ENCODE measurements around the gene MN1.

Gene MN1

DNA sequence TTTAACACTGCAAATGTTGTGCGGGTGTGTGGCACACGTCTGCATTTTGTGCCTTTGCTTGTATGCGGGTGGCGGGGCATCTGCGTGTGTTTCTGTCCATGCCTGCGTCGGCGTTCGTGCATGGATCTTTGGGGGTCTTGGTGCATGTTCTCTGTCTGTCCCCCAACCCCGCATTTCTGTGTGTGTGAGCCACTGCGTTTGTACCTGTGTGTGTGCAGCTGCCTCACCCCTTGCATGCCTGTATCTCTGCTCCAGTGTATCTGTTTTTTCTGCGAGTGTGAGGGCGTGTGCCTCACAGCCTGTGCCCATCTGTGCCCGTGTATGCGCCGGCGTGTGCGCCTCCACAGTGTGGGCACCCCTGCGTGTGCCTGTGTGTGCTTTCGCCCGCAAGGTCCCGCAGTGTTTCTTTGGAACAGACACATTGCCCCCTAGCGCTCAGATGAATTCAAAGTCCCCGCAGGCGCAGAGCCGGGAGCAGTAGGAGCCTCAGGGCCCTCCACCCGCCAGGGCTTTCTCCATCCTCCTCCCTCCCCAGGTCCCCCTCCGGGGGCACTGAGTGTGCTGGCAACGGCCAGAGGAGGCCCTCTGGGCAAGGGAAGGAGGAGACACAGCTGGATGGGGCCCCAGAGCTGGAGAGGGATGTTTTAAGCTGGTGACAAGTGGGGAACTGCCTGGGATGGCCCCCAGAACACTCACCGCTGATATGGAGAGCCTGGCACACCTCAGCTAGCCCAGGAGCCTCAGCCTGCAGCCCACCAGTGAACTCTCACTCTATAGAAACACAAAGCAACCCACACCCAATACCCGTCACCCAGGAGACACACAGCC is 3.1 kb upstream of the MN1 start:
- peak; percentile 36 for ATAC-seq
- no peak for TF ChIP-seq RARB (CRISPR knock-in tag; IDR thresholded peaks at IDR 0.05)
- TF ChIP-seq ARNTL (CRISPR knock-in tag; IDR thresholded peaks at IDR 0.05; ENCODE audit: borderline replicate concordance, low read depth) = no peak
- no peak for TF ChIP-seq OSR1 (CRISPR knock-in tag; IDR thresholded peaks at IDR 0.05)
- no peak for TF ChIP-seq GLIS3 (CRISPR knock-in tag; IDR thresholded peaks at IDR 0.05)
- no peak for TF ChIP-seq PPARA (CRISPR knock-in tag; IDR thresholded peaks at IDR 0.05; ENCODE audit: borderline replicate concordance)
- TF ChIP-seq ESRRG (CRISPR knock-in tag; IDR thresholded peaks at IDR 0.05) = no peak
- no peak for TF ChIP-seq ZNF8 (CRISPR knock-in tag; IDR thresholded peaks at IDR 0.05)
- TF ChIP-seq, protein P1, sequence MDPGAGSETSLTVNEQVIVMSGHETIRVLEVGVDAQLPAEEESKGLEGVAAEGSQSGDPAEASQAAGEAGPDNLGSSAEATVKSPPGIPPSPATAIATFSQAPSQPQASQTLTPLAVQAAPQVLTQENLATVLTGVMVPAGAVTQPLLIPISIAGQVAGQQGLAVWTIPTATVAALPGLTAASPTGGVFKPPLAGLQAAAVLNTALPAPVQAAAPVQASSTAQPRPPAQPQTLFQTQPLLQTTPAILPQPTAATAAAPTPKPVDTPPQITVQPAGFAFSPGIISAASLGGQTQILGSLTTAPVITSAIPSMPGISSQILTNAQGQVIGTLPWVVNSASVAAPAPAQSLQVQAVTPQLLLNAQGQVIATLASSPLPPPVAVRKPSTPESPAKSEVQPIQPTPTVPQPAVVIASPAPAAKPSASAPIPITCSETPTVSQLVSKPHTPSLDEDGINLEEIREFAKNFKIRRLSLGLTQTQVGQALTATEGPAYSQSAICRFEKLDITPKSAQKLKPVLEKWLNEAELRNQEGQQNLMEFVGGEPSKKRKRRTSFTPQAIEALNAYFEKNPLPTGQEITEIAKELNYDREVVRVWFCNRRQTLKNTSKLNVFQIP (CRISPR knock-in tag; IDR thresholded peaks at IDR 0.05; ENCODE audit: borderline replicate concordance, low read depth) = no peak
- TF ChIP-seq, protein P2, sequence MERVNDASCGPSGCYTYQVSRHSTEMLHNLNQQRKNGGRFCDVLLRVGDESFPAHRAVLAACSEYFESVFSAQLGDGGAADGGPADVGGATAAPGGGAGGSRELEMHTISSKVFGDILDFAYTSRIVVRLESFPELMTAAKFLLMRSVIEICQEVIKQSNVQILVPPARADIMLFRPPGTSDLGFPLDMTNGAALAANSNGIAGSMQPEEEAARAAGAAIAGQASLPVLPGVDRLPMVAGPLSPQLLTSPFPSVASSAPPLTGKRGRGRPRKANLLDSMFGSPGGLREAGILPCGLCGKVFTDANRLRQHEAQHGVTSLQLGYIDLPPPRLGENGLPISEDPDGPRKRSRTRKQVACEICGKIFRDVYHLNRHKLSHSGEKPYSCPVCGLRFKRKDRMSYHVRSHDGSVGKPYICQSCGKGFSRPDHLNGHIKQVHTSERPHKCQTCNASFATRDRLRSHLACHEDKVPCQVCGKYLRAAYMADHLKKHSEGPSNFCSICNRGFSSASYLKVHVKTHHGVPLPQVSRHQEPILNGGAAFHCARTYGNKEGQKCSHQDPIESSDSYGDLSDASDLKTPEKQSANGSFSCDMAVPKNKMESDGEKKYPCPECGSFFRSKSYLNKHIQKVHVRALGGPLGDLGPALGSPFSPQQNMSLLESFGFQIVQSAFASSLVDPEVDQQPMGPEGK (CRISPR knock-in tag; IDR thresholded peaks at IDR 0.05; ENCODE audit: borderline replicate concordance) = no peak
- TF ChIP-seq TCF4 (CRISPR knock-in tag; IDR thresholded peaks at IDR 0.05; ENCODE audit: borderline replicate concordance) = no peak
- no peak for TF ChIP-seq CSDC2 (CRISPR knock-in tag; IDR thresholded peaks at IDR 0.05)
- TF ChIP-seq TOX (CRISPR knock-in tag; IDR thresholded peaks at IDR 0.05; ENCODE audit: borderline replicate concordance) = no peak
- TF ChIP-seq, protein P3, sequence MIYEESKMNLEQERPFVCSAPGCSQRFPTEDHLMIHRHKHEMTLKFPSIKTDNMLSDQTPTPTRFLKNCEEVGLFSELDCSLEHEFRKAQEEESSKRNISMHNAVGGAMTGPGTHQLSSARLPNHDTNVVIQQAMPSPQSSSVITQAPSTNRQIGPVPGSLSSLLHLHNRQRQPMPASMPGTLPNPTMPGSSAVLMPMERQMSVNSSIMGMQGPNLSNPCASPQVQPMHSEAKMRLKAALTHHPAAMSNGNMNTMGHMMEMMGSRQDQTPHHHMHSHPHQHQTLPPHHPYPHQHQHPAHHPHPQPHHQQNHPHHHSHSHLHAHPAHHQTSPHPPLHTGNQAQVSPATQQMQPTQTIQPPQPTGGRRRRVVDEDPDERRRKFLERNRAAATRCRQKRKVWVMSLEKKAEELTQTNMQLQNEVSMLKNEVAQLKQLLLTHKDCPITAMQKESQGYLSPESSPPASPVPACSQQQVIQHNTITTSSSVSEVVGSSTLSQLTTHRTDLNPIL (CRISPR knock-in tag; IDR thresholded peaks at IDR 0.05; ENCODE audit: low read depth) = no peak
- no peak for TF ChIP-seq BACH2 (CRISPR knock-in tag; IDR thresholded peaks at IDR 0.05; ENCODE audit: borderline replicate concordance)
- no peak for TF ChIP-seq ZNF70 (CRISPR knock-in tag; IDR thresholded peaks at IDR 0.05)
- no peak for TF ChIP-seq SNAI2 (CRISPR knock-in tag; IDR thresholded peaks at IDR 0.05)
- TF ChIP-seq ZFP3 (CRISPR knock-in tag; IDR thresholded peaks at IDR 0.05) = no peak
- TF ChIP-seq ZNF565 (CRISPR knock-in tag; conservative IDR thresholded peaks at IDR 0.05; ENCODE audit: low read depth) = no peak
- no peak for TF ChIP-seq ZC3H10 (CRISPR knock-in tag; IDR thresholded peaks at IDR 0.05)

DNA sequence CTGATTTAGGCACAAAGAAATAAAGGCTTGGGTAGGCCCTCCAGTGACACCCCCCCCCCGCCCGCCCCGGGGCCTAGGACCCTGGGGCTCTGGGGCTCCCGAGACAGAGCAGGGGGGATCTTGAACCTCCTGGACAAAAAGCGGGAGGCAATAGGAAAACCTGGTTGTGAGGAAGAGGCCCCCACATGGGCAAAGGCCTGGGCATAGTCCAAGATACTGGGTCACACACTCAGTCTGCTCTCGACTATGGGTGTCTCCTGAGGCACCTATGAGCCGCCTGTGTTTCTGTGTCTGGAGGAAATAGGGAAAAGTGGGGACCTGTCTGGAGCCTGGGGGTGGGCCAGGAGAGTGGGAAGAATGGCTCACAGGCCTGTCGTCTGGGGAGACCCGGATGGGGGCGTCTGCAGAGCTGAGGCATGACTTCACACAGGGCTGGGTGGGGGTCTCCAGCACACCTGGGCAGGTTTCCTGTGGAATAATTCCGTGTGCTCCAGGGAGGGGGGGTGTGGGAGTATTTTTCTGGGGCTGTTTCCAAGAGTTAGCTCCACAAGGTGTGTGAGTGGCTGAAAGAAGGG is 2.4 kb upstream of the MN1 start:
- ATAC-seq = no peak
- TF ChIP-seq TCF4 (CRISPR knock-in tag; IDR thresholded peaks at IDR 0.05; ENCODE audit: borderline replicate concordance) = no peak
- no peak for TF ChIP-seq CSDC2 (CRISPR knock-in tag; IDR thresholded peaks at IDR 0.05)
- TF ChIP-seq SNAI2 (CRISPR knock-in tag; IDR thresholded peaks at IDR 0.05) = no peak
- no peak for TF ChIP-seq ISL1 (CRISPR knock-in tag; IDR thresholded peaks at IDR 0.05)
- TF ChIP-seq, protein P4, sequence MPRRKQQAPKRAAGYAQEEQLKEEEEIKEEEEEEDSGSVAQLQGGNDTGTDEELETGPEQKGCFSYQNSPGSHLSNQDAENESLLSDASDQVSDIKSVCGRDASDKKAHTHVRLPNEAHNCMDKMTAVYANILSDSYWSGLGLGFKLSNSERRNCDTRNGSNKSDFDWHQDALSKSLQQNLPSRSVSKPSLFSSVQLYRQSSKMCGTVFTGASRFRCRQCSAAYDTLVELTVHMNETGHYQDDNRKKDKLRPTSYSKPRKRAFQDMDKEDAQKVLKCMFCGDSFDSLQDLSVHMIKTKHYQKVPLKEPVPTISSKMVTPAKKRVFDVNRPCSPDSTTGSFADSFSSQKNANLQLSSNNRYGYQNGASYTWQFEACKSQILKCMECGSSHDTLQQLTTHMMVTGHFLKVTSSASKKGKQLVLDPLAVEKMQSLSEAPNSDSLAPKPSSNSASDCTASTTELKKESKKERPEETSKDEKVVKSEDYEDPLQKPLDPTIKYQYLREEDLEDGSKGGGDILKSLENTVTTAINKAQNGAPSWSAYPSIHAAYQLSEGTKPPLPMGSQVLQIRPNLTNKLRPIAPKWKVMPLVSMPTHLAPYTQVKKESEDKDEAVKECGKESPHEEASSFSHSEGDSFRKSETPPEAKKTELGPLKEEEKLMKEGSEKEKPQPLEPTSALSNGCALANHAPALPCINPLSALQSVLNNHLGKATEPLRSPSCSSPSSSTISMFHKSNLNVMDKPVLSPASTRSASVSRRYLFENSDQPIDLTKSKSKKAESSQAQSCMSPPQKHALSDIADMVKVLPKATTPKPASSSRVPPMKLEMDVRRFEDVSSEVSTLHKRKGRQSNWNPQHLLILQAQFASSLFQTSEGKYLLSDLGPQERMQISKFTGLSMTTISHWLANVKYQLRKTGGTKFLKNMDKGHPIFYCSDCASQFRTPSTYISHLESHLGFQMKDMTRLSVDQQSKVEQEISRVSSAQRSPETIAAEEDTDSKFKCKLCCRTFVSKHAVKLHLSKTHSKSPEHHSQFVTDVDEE (CRISPR knock-in tag; IDR thresholded peaks at IDR 0.05) = no peak
- no peak for TF ChIP-seq TOX (CRISPR knock-in tag; IDR thresholded peaks at IDR 0.05; ENCODE audit: borderline replicate concordance)
- TF ChIP-seq ZFP3 (CRISPR knock-in tag; IDR thresholded peaks at IDR 0.05) = no peak
- TF ChIP-seq, protein P5, sequence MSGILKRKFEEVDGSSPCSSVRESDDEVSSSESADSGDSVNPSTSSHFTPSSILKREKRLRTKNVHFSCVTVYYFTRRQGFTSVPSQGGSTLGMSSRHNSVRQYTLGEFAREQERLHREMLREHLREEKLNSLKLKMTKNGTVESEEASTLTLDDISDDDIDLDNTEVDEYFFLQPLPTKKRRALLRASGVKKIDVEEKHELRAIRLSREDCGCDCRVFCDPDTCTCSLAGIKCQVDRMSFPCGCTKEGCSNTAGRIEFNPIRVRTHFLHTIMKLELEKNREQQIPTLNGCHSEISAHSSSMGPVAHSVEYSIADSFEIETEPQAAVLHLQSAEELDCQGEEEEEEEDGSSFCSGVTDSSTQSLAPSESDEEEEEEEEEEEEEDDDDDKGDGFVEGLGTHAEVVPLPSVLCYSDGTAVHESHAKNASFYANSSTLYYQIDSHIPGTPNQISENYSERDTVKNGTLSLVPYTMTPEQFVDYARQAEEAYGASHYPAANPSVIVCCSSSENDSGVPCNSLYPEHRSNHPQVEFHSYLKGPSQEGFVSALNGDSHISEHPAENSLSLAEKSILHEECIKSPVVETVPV (CRISPR knock-in tag; IDR thresholded peaks at IDR 0.05) = no peak
- TF ChIP-seq, protein P3 (CRISPR knock-in tag; IDR thresholded peaks at IDR 0.05; ENCODE audit: low read depth) = no peak
- TF ChIP-seq ZNF8 (CRISPR knock-in tag; IDR thresholded peaks at IDR 0.05) = no peak
- TF ChIP-seq, protein P1 (CRISPR knock-in tag; IDR thresholded peaks at IDR 0.05; ENCODE audit: borderline replicate concordance, low read depth) = no peak
- TF ChIP-seq BACH2 (CRISPR knock-in tag; IDR thresholded peaks at IDR 0.05; ENCODE audit: borderline replicate concordance) = no peak
- TF ChIP-seq, protein P2 (CRISPR knock-in tag; IDR thresholded peaks at IDR 0.05; ENCODE audit: borderline replicate concordance) = no peak
- TF ChIP-seq ZC3H10 (CRISPR knock-in tag; IDR thresholded peaks at IDR 0.05) = no peak
- TF ChIP-seq ZFP30 (CRISPR knock-in tag; IDR thresholded peaks at IDR 0.05) = no peak

Measured in SK-N-SH treated with all-trans-retinoic acid at 6 μM for 48 hours (cell line).